ENCODE results near the gene FGD4. TPM values are rescaled to one million over a fixed set of nuclear protein-coding genes. Genes with fewer than 3 reads are reported as not detected.

FGD4 gene
- total RNA-seq, 5 donors from 2014 or later (not counting 1 experiment from before 2014, with no cell fraction given), result 0.18 to 0.79 (median 0.47) TPM

DNA sequence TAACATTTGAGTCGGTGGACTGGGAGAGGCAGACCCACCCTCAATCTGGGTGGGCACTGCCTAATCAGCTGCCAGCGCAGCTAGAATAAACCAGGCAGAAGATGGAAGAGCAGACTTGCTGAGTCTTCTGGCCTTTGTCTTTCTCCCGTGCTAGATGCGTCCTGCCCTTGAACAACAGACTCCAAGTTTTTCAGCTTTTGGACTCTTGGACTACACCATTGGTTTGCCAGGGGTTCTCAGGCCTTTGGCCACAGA, 252.5 kb downstream of the FGD4 start:
- peaks cover 0 to 4% of the 10 kb centered on the region in 2 donors for H3K27me3 Mint-ChIP-seq
- H3K27me3 ChIP-seq (replicated peaks in 1 of 2; ENCODE audit: control insufficient read depth in 2 of 2, extremely low read depth in 1 of 2, insufficient read depth in 2 of 2, low read length in 1 of 2), result no peaks in the 10 kb centered on the region
- no peaks in the 10 kb centered on the region for H3K4me1 ChIP-seq (ENCODE audit: control insufficient read depth in 1 of 2, extremely low read depth in 1 of 2, insufficient read depth in 2 of 2, low read length in 2 of 2)
- H3K27ac ChIP-seq (ENCODE audit: low read length), result no peak overlapping the region
- no peak overlapping the region for H3K4me3 ChIP-seq (ENCODE audit: control insufficient read depth in 1 of 2, extremely low read depth in 1 of 2, low read length in 1 of 2)
- H3K4me3 Mint-ChIP-seq, result no peak overlapping the region
- 92% methylated on average over 4 of the region's 4 CpGs for WGBS (ENCODE audit: insufficient coverage)
- no peak overlapping the region for H3K27ac Mint-ChIP-seq
- CTCF ChIA-PET, result no interaction called here
- H3K9me3 ChIP-seq, result no peaks in the 10 kb centered on the region
- DNase-seq (no peak), ATAC-seq (replicated peaks in 1 of 4) (no peak)
- no peaks in the 10 kb centered on the region for H3K9me3 Mint-ChIP-seq
- POLR2A ChIA-PET, result no interaction called here
- no peaks in the 10 kb centered on the region for H3K36me3 ChIP-seq (ENCODE audit: control insufficient read depth in 2 of 2, extremely low read depth in 1 of 2, insufficient read depth in 1 of 2, low read length in 1 of 2)
- H3K36me3 Mint-ChIP-seq, result no peaks in the 10 kb centered on the region
- no peaks in the 10 kb centered on the region for H3K4me1 Mint-ChIP-seq

DNA sequence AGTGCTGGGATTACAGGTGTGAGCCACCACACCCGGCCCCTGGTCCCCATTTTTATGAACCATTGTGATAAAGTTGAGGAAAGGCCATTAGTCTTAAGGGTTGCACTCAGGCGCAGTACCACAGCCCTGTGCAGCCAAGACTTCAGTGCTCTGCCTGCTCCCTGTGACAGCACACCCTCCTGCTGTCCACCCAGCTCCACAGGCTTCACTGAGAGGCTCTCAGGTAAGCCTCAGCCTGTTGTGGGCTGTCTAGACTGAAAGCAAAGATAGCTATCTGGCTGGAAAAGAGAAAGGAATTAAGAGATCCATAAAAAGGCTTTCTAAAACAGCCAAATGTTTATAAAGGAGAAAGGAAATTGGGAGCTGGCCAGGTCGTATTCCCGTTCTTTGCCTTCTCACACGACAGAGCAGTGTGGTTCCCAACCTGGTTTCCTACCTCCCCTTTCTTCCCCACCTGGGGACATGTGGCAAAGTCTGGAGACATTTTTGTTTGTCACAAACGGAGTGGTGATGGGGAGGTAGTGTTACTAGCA, 260.6 kb downstream of the FGD4 start:
- DNase-seq (no peak), ATAC-seq (replicated peaks in 1 of 4) (no peak)
- no peaks in the 10 kb centered on the region for H3K36me3 ChIP-seq (ENCODE audit: control insufficient read depth in 2 of 2, extremely low read depth in 1 of 2, insufficient read depth in 1 of 2, low read length in 1 of 2)
- H3K9me3 ChIP-seq, result no peaks in the 10 kb centered on the region
- Mint-ChIP-seq H3K9me3 (no peaks in the 10 kb centered on the region), H3K4me1 (no peaks in the 10 kb centered on the region), H3K27me3 (no peaks in the 10 kb centered on the region), H3K4me3 (no peak overlapping the region), H3K27ac (no peak overlapping the region), H3K36me3 (no peaks in the 10 kb centered on the region)
- H3K4me3 ChIP-seq (ENCODE audit: control insufficient read depth in 1 of 2, extremely low read depth in 1 of 2, low read length in 1 of 2), result no peak overlapping the region
- peaks cover 0 to 2% of the 10 kb centered on the region in 2 experiments for H3K27me3 ChIP-seq (replicated peaks in 1 of 2; ENCODE audit: control insufficient read depth in 2 of 2, extremely low read depth in 1 of 2, insufficient read depth in 2 of 2, low read length in 1 of 2)
- POLR2A ChIA-PET, result interaction anchor here in 1 of 2 donors (0.6 kb wide), 1 partner anchor 1323 kb away, joined by 8 read pairs; no protein-coding TSS in a partner anchor
- CTCF ChIA-PET, result no interaction called here
- no peak overlapping the region for H3K27ac ChIP-seq (ENCODE audit: low read length)
- no peaks in the 10 kb centered on the region for H3K4me1 ChIP-seq (ENCODE audit: control insufficient read depth in 1 of 2, extremely low read depth in 1 of 2, insufficient read depth in 2 of 2, low read length in 2 of 2)
- WGBS (ENCODE audit: insufficient coverage), result 93% methylated on average over 3 of the region's 6 CpGs

- 90% methylated on average over 5 of the region's 7 CpGs for WGBS (ENCODE audit: insufficient coverage)
- no peak for ATAC-seq (replicated peaks in 1 of 4)
- H3K36me3 ChIP-seq (ENCODE audit: control insufficient read depth in 2 of 2, extremely low read depth in 1 of 2, insufficient read depth in 1 of 2, low read length in 1 of 2), result no peaks in the 10 kb centered on the region
- no peaks in the 10 kb centered on the region for H3K4me1 ChIP-seq (ENCODE audit: control insufficient read depth in 1 of 2, extremely low read depth in 1 of 2, insufficient read depth in 2 of 2, low read length in 2 of 2)
- no peak overlapping the region for H3K27ac ChIP-seq (ENCODE audit: low read length)
- no peaks in the 10 kb centered on the region for H3K9me3 ChIP-seq
- no peaks in the 10 kb centered on the region for H3K36me3 Mint-ChIP-seq
- no peak overlapping the region for H3K4me3 Mint-ChIP-seq
- H3K27me3 ChIP-seq (replicated peaks in 1 of 2; ENCODE audit: control insufficient read depth in 2 of 2, extremely low read depth in 1 of 2, insufficient read depth in 2 of 2, low read length in 1 of 2), result peaks cover 0 to 2% of the 10 kb centered on the region in 2 experiments
- no peaks in the 10 kb centered on the region for H3K27me3 Mint-ChIP-seq
- no peak for DNase-seq
- H3K9me3 Mint-ChIP-seq, result no peaks in the 10 kb centered on the region
- ChIA-PET POLR2A (no interaction called here), CTCF (interaction anchor here in 1 of 2 donors (0.5 kb wide), 1 partner anchor 1258 kb away, joined by 6 read pairs; no protein-coding TSS in a partner anchor)
- H3K4me3 ChIP-seq (ENCODE audit: control insufficient read depth in 1 of 2, extremely low read depth in 1 of 2, low read length in 1 of 2), result no peak overlapping the region
- H3K27ac Mint-ChIP-seq, result no peak overlapping the region
- H3K4me1 Mint-ChIP-seq, result no peaks in the 10 kb centered on the region
Observed at GRCh38 chr12:32661706-32662105, 262.3 kb downstream of the FGD4 start.

- ChIA-PET POLR2A (no interaction called here), CTCF (no interaction called here)
- Mint-ChIP-seq H3K27ac (no peak overlapping the region), H3K27me3 (no peaks in the 10 kb centered on the region), H3K4me3 (no peak overlapping the region), H3K36me3 (no peaks in the 10 kb centered on the region), H3K4me1 (no peaks in the 10 kb centered on the region), H3K9me3 (no peaks in the 10 kb centered on the region)
- H3K4me1 ChIP-seq (ENCODE audit: control insufficient read depth in 1 of 2, extremely low read depth in 1 of 2, insufficient read depth in 2 of 2, low read length in 2 of 2), result no peaks in the 10 kb centered on the region
- H3K4me3 ChIP-seq (ENCODE audit: control insufficient read depth in 1 of 2, extremely low read depth in 1 of 2, low read length in 1 of 2), result no peak overlapping the region
- H3K9me3 ChIP-seq, result no peaks in the 10 kb centered on the region
- H3K36me3 ChIP-seq (ENCODE audit: control insufficient read depth in 2 of 2, extremely low read depth in 1 of 2, insufficient read depth in 1 of 2, low read length in 1 of 2), result no peaks in the 10 kb centered on the region
- DNase-seq (no peak), ATAC-seq (replicated peaks in 1 of 4) (no peak)
- H3K27ac ChIP-seq (ENCODE audit: low read length), result no peak overlapping the region
- WGBS (ENCODE audit: insufficient coverage), result no CpG with 5 or more reads among the region's 2 CpGs
- H3K27me3 ChIP-seq (replicated peaks in 1 of 2; ENCODE audit: control insufficient read depth in 2 of 2, extremely low read depth in 1 of 2, insufficient read depth in 2 of 2, low read length in 1 of 2), result peaks cover 0 to 6% of the 10 kb centered on the region in 2 experiments
Observed at GRCh38 chr12:32662665-32663064, 263.3 kb downstream of the FGD4 start.

- no peaks in the 10 kb centered on the region for H3K27me3 Mint-ChIP-seq
- H3K36me3 Mint-ChIP-seq, result no peaks in the 10 kb centered on the region
- ATAC-seq (replicated peaks in 1 of 4) (no peak), DNase-seq (no peak)
- Histone ChIP-seq H3K36me3 (ENCODE audit: control insufficient read depth in 2 of 2, extremely low read depth in 1 of 2, insufficient read depth in 1 of 2, low read length in 1 of 2) (no peaks in the 10 kb centered on the region), H3K27me3 (replicated peaks in 1 of 2; ENCODE audit: control insufficient read depth in 2 of 2, extremely low read depth in 1 of 2, insufficient read depth in 2 of 2, low read length in 1 of 2) (peaks cover 0 to 7% of the 10 kb centered on the region in 2 experiments), H3K9me3 (no peaks in the 10 kb centered on the region), H3K27ac (ENCODE audit: low read length) (no peak overlapping the region), H3K4me3 (ENCODE audit: control insufficient read depth in 1 of 2, extremely low read depth in 1 of 2, low read length in 1 of 2) (no peak overlapping the region), H3K4me1 (ENCODE audit: control insufficient read depth in 1 of 2, extremely low read depth in 1 of 2, insufficient read depth in 2 of 2, low read length in 2 of 2) (no peaks in the 10 kb centered on the region)
- peaks cover 0 to 14% (median 3%) of the 10 kb centered on the region in 3 donors for H3K9me3 Mint-ChIP-seq
- POLR2A ChIA-PET, result no interaction called here
- CTCF ChIA-PET, result no interaction called here
- peak overlapping the region in 1 of 3 donors; percentile 28 for H3K4me3 Mint-ChIP-seq
- no peaks in the 10 kb centered on the region for H3K4me1 Mint-ChIP-seq
- no peak overlapping the region for H3K27ac Mint-ChIP-seq
- WGBS (ENCODE audit: insufficient coverage), result 94% methylated on average over 5 of the region's 14 CpGs
Observed at GRCh38 chr12:32666018-32666417, 266.7 kb downstream of the FGD4 start.

GRCh38 chr12:32669584-32669983, 270.2 kb downstream of the FGD4 start:
- Histone ChIP-seq H3K4me1 (ENCODE audit: control insufficient read depth in 1 of 2, extremely low read depth in 1 of 2, insufficient read depth in 2 of 2, low read length in 2 of 2) (no peaks in the 10 kb centered on the region), H3K9me3 (no peaks in the 10 kb centered on the region), H3K4me3 (ENCODE audit: control insufficient read depth in 1 of 2, extremely low read depth in 1 of 2, low read length in 1 of 2) (no peak overlapping the region), H3K27ac (ENCODE audit: low read length) (no peak overlapping the region), H3K27me3 (replicated peaks in 1 of 2; ENCODE audit: control insufficient read depth in 2 of 2, extremely low read depth in 1 of 2, insufficient read depth in 2 of 2, low read length in 1 of 2) (peaks cover 0 to 10% of the 10 kb centered on the region in 2 experiments), H3K36me3 (ENCODE audit: control insufficient read depth in 2 of 2, extremely low read depth in 1 of 2, insufficient read depth in 1 of 2, low read length in 1 of 2) (no peaks in the 10 kb centered on the region)
- DNase-seq (no peak), ATAC-seq (replicated peaks in 1 of 4) (no peak)
- CTCF ChIA-PET, result no interaction called here
- Mint-ChIP-seq H3K4me3 (no peak overlapping the region), H3K27me3 (no peaks in the 10 kb centered on the region), H3K36me3 (no peaks in the 10 kb centered on the region), H3K27ac (no peak overlapping the region), H3K9me3 (peaks cover 0 to 14% (median 3%) of the 10 kb centered on the region in 3 donors), H3K4me1 (no peaks in the 10 kb centered on the region)
- no CpG with 5 or more reads among the region's 1 CpG for WGBS (ENCODE audit: insufficient coverage)
- POLR2A ChIA-PET, result no interaction called here
